Muscle of leg (tissue), 11 donors: ENCODE results near the gene DNLZ. TPM values are rescaled to one million over a fixed set of nuclear protein-coding genes. Genes with fewer than 3 reads are reported as not detected.
"Not testable (repeated sequence)": the region's sequence is repeated elsewhere in the genome, so short reads cannot be mapped to it uniquely, and the experiment has no call there.

Source experiments
- DNase-seq: peaks from one replicate; pipeline ENCODE4 v3.0.0; 2013
- H3K27ac ChIP-seq: one replicate; pipeline ENCODE4 v1.5.1; 2013; ENCODE audit warnings: mild to moderate bottlenecking, low read length, control low read depth
- H3K27me3 ChIP-seq: one replicate; pipeline ENCODE4 v1.6.1; 2013; ENCODE audit warnings: low read length; ENCODE audit not compliant: control insufficient read depth, insufficient read depth
- H3K36me3 ChIP-seq: one replicate; pipeline ENCODE4 v1.6.1; 2013; ENCODE audit warnings: low read length; ENCODE audit not compliant: control insufficient read depth, insufficient read depth
- H3K4me1 ChIP-seq: one replicate; pipeline ENCODE4 v1.6.1; 2013; ENCODE audit warnings: low read length; ENCODE audit not compliant: control insufficient read depth, insufficient read depth
- H3K4me3 ChIP-seq: one replicate; pipeline ENCODE4 v1.5.1; 2013; ENCODE audit warnings: low read length, control low read depth
- H3K9me3 ChIP-seq: replicated peaks from 2 replicates; pipeline ENCODE4 v1.6.1; 2013; ENCODE audit warnings: low read depth, low read length; ENCODE audit not compliant: control insufficient read depth
- WGBS: methylation state at CpG from one replicate; pipeline ENCODE4 v1.1.5; 2013; ENCODE audit warnings: missing lambda C conversion rate; ENCODE audit not compliant: insufficient coverage; 5-methylcytosine and 5-hydroxymethylcytosine counted together
- polyA plus RNA-seq, 8 donors: library from polyadenylated mRNA; unstranded; fragments of 120-200 nt; gene quantifications; one replicate each; pipeline versions ENCODE4 v1.2.1 to v1.2.3, GENCODE V29; 2013; ENCODE audit warnings: inconsistent platforms in 1 of 8, low replicate concordance in 1 of 8; ENCODE audit not compliant: insufficient read length in 8 of 8, insufficient read depth in 1 of 8
- total RNA-seq: library from RNA; stranded (reverse); fragments of 120-200 nt; gene quantifications from one replicate; pipeline ENCODE4 v1.2.4, GENCODE V29; 2013

DNLZ gene
- total and polyA plus RNA-seq, 9 donors = 8.1 to 31.5 (median 10.4) TPM

GRCh38 chr9:136353757-136354488 lies 9.6 kb downstream of the DNLZ start:
- H3K4me1 ChIP-seq = peaks cover 68% of the 10 kb centered on the region
- WGBS = 48% methylated on average over 9 of the region's 13 CpGs
- no peak overlapping the region for H3K4me3 ChIP-seq
- peak overlapping the region; percentile 51 for H3K27ac ChIP-seq
- no peaks in the 10 kb centered on the region for H3K27me3 ChIP-seq
- peaks cover 36% of the 10 kb centered on the region for H3K36me3 ChIP-seq
- no peaks in the 10 kb centered on the region for H3K9me3 ChIP-seq
- no peak for DNase-seq

GRCh38 chr9:136353088-136353487 lies 10.5 kb downstream of the DNLZ start:
- Histone ChIP-seq H3K27me3 (no peaks in the 10 kb centered on the region), H3K4me1 (peaks cover 76% of the 10 kb centered on the region), H3K4me3 (no peak overlapping the region), H3K9me3 (no peaks in the 10 kb centered on the region), H3K36me3 (peaks cover 28% of the 10 kb centered on the region), H3K27ac (no peak overlapping the region)
- 61% methylated on average over 10 of the region's 11 CpGs for WGBS
- DNase-seq = no peak

- Histone ChIP-seq H3K27ac (no peak overlapping the region), H3K36me3 (peaks cover 24% of the 10 kb centered on the region), H3K27me3 (no peaks in the 10 kb centered on the region), H3K4me3 (no peak overlapping the region), H3K4me1 (peaks cover 80% of the 10 kb centered on the region), H3K9me3 (no peaks in the 10 kb centered on the region)
- 61% methylated on average over 14 of the region's 16 CpGs for WGBS
- no peak for DNase-seq
These were observed 10.9 kb downstream of the DNLZ start for GRCh38 chr9:136352682-136353081.

GRCh38 chr9:136351868-136352267 lies 11.7 kb downstream of the DNLZ start:
- peaks cover 86% of the 10 kb centered on the region for H3K4me1 ChIP-seq
- H3K36me3 ChIP-seq = peaks cover 17% of the 10 kb centered on the region
- 75% methylated on average over 4 of the region's 24 CpGs for WGBS
- not testable (repeated sequence) for DNase-seq, H3K27ac ChIP-seq, H3K27me3 ChIP-seq, H3K9me3 ChIP-seq, H3K4me3 ChIP-seq

- Histone ChIP-seq H3K4me1 (peaks cover 90% of the 10 kb centered on the region), H3K9me3 (no peaks in the 10 kb centered on the region), H3K4me3 (no peak overlapping the region), H3K27ac (peak overlapping the region; percentile 13), H3K27me3 (no peaks in the 10 kb centered on the region), H3K36me3 (peaks cover 12% of the 10 kb centered on the region)
- 64% methylated on average over 10 of the region's 11 CpGs for WGBS
- peak; percentile 77 for DNase-seq
These were observed 12.2 kb downstream of the DNLZ start for GRCh38 chr9:136351252-136351800.

- Histone ChIP-seq H3K4me1 (peaks cover 96% of the 10 kb centered on the region), H3K27me3 (peaks cover 2% of the 10 kb centered on the region), H3K9me3 (no peaks in the 10 kb centered on the region), H3K4me3 (no peak overlapping the region), H3K27ac (no peak overlapping the region), H3K36me3 (peaks cover 4% of the 10 kb centered on the region)
- DNase-seq = no peak
- WGBS = 75% methylated on average over 24 of the region's 24 CpGs
These were observed 14.0 kb downstream of the DNLZ start for GRCh38 chr9:136349546-136349945.

GRCh38 chr9:136348691-136349090 lies 14.9 kb downstream of the DNLZ start:
- no peaks in the 10 kb centered on the region for H3K9me3 ChIP-seq
- DNase-seq = no peak
- H3K27ac ChIP-seq = no peak overlapping the region
- H3K4me3 ChIP-seq = no peak overlapping the region
- peaks cover 2% of the 10 kb centered on the region for H3K27me3 ChIP-seq
- peaks cover 88% of the 10 kb centered on the region for H3K4me1 ChIP-seq
- H3K36me3 ChIP-seq = peaks cover 7% of the 10 kb centered on the region
- 85% methylated on average over 14 of the region's 14 CpGs for WGBS

- Histone ChIP-seq H3K4me1 (peaks cover 84% of the 10 kb centered on the region), H3K27me3 (peaks cover 2% of the 10 kb centered on the region), H3K9me3 (no peaks in the 10 kb centered on the region), H3K4me3 (no peak overlapping the region), H3K27ac (no peak overlapping the region), H3K36me3 (peaks cover 14% of the 10 kb centered on the region)
- DNase-seq = no peak
- WGBS = 62% methylated on average over 25 of the region's 34 CpGs
These were observed 15.9 kb downstream of the DNLZ start for GRCh38 chr9:136347472-136348256.

GRCh38 chr9:136346927-136347465 lies 16.5 kb downstream of the DNLZ start:
- H3K27ac ChIP-seq = no peak overlapping the region
- H3K36me3 ChIP-seq = peaks cover 14% of the 10 kb centered on the region
- 81% methylated on average over 20 of the region's 20 CpGs for WGBS
- no peak for DNase-seq
- H3K4me3 ChIP-seq = no peak overlapping the region
- peaks cover 2% of the 10 kb centered on the region for H3K27me3 ChIP-seq
- no peaks in the 10 kb centered on the region for H3K9me3 ChIP-seq
- H3K4me1 ChIP-seq = peaks cover 85% of the 10 kb centered on the region

- no peak overlapping the region for H3K4me3 ChIP-seq
- WGBS = 38% methylated on average over 4 of the region's 10 CpGs
- DNase-seq = no peak
- H3K4me1 ChIP-seq = peaks cover 81% of the 10 kb centered on the region
- no peaks in the 10 kb centered on the region for H3K9me3 ChIP-seq
- H3K27me3 ChIP-seq = peaks cover 2% of the 10 kb centered on the region
- no peak overlapping the region for H3K27ac ChIP-seq
- peaks cover 19% of the 10 kb centered on the region for H3K36me3 ChIP-seq
These were observed 17.4 kb downstream of the DNLZ start for GRCh38 chr9:136346157-136346481.
